IMR-90 (cell line): Measurements from ENCODE around the gene FOXP1. TPM values are rescaled to one million over a fixed set of nuclear protein-coding genes. Genes with fewer than 3 reads are reported as not detected.

ENCODE experiments used
- polyA plus RNA-seq, 3 experiments: library from polyadenylated mRNA; depleted of rRNA; stranded (reverse); fragments of >200 nt; gene quantifications; 2 replicates each; pipeline ENCODE4 v1.2.3, GENCODE V29; 2012; ENCODE audit warnings: low replicate concordance in 1 of 3
- total RNA-seq: library from RNA; depleted of rRNA; stranded (reverse); fragments of >200 nt; gene quantifications from 2 replicates; pipeline ENCODE4 v1.2.3, GENCODE V29; 2012
- TF ChIP-seq, protein P1 (sequence below): fragments of 150-350 bp; IDR thresholded peaks from 2 replicates; pipeline ENCODE4 v1.6.1; 2017; ENCODE audit warnings: mild to moderate bottlenecking, antibody characterized with exemption, low read length, low read depth

Gene FOXP1
- total and polyA plus RNA-seq, 2 of the 4 experiments (the other 2 are of a cell fraction): 37.0 to 132 TPM

- TF ChIP-seq, protein P1, sequence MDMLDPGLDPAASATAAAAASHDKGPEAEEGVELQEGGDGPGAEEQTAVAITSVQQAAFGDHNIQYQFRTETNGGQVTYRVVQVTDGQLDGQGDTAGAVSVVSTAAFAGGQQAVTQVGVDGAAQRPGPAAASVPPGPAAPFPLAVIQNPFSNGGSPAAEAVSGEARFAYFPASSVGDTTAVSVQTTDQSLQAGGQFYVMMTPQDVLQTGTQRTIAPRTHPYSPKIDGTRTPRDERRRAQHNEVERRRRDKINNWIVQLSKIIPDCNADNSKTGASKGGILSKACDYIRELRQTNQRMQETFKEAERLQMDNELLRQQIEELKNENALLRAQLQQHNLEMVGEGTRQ: no peak
These were observed 431.3 kb downstream of the FOXP1 start (continued) for GRCh38 chr3:71152039-71152891.
